K562 (cell line): ENCODE results near the gene ADGRG1. TPM values are rescaled to one million over a fixed set of nuclear protein-coding genes. Genes with fewer than 3 reads are reported as not detected.

Source experiments
- ADNP ChIP-seq: fragments of 200-800 bp; sonication (Bioruptor generic); IDR thresholded peaks from 2 replicates; pipeline ENCODE4 v1.6.1; 2016; ENCODE audit warnings: missing genetic modification characterization, missing compliant biosample characterization
- AFF1 ChIP-seq, 2 experiments: fragments of 450-650 bp; IDR thresholded peaks; 2 replicates each; pipeline ENCODE4 v1.6.1; 2018; ENCODE audit warnings: mild to moderate bottlenecking in 2 of 2, low read depth in 1 of 2; ENCODE audit not compliant: partially characterized antibody in 2 of 2
- CHD2 ChIP-seq: IDR thresholded peaks from 2 replicates; pipeline ENCODE4 v1.6.1; 2011; ENCODE audit warnings: low read depth, low read length
- ESRRB ChIP-seq: fragments of 250-450 bp; sonication (Bioruptor Pico); IDR thresholded peaks from 2 replicates; pipeline ENCODE4 v1.5.0; 2020; ENCODE audit warnings: mild to moderate bottlenecking, moderate library complexity, borderline replicate concordance
- L3MBTL2 ChIP-seq: fragments of 450-650 bp; IDR thresholded peaks from 2 replicates; pipeline ENCODE4 v1.6.1; 2016; ENCODE audit warnings: mild to moderate bottlenecking, moderate library complexity
- LEF1 ChIP-seq: fragments of 450-650 bp; IDR thresholded peaks from 2 replicates; pipeline ENCODE4 v1.6.1; 2016; ENCODE audit warnings: mild to moderate bottlenecking
- MTA3 ChIP-seq: fragments of 450-650 bp; formaldehyde crosslinking; IDR thresholded peaks from 2 replicates; pipeline ENCODE4 v1.6.1; 2017; ENCODE audit warnings: mild to moderate bottlenecking, borderline replicate concordance
- TAF7 ChIP-seq: fragments of 450-650 bp; IDR thresholded peaks from 2 replicates; pipeline ENCODE4 v1.6.1; 2016; ENCODE audit warnings: missing genetic modification characterization, missing compliant biosample characterization
- TCF3 ChIP-seq: sonication (generic); formaldehyde crosslinking; IDR thresholded peaks from 2 replicates; pipeline ENCODE4 v1.4.0; 2020; ENCODE audit warnings: mild to moderate bottlenecking, missing genetic modification reagents
- ZBTB11 ChIP-seq, 3 experiments: fragments of 200-800 bp in 1 of 3; fragments of 250-450 bp in 1 of 3; fragments of 450-650 bp in 1 of 3; sonication (Bioruptor Pico) in 1 of 3; sonication (Bioruptor generic) in 1 of 3; formaldehyde crosslinking in 1 of 3; IDR thresholded peaks; 2 replicates each; pipeline versions ENCODE4 v1.6.1 to v1.8.0; 2016 to 2022; ENCODE audit warnings: mild to moderate bottlenecking in 2 of 3, missing genetic modification characterization in 2 of 3, missing compliant biosample characterization in 1 of 3, moderate library complexity in 1 of 3
- ZNF395 ChIP-seq: fragments of 200-800 bp; sonication (Bioruptor generic); IDR thresholded peaks from 2 replicates; pipeline ENCODE4 v1.6.1; 2017; ENCODE audit warnings: missing genetic modification characterization, missing compliant biosample characterization
- ZNF639 ChIP-seq, 2 experiments: fragments of 200-800 bp in 1 of 2; sonication (Bioruptor generic) in 1 of 2; sonication (generic) in 1 of 2; formaldehyde crosslinking in 1 of 2; IDR thresholded peaks in 1 of 2; conservative IDR thresholded peaks in 1 of 2; 2 replicates each; pipeline versions ENCODE4 v1.5.0 to v1.6.1; 2016 to 2020; ENCODE audit warnings: missing compliant biosample characterization in 1 of 2, missing genetic modification characterization in 1 of 2, missing genetic modification reagents in 1 of 2
- ZNF655 ChIP-seq: fragments of 250-450 bp; sonication (Bioruptor Pico); IDR thresholded peaks from 2 replicates; pipeline ENCODE4 v1.5.0; 2021
- polyA plus RNA-seq, 8 experiments: library from polyadenylated mRNA; depleted of rRNA in 4 of 8; stranded (reverse) in 5 of 8; unstranded in 3 of 8; fragments of >200 nt; fragmentation: Nextera tagmentation in 2 of 8; fragmentation: Illumina TruSeq in 1 of 8; extraction: Ambion mirVana in 2 of 8; extraction: Trizol in 1 of 8; gene quantifications; 2 replicates each; pipeline versions ENCODE4 v1.2.1 to v1.2.3, GENCODE V29; 2011 to 2014; ENCODE audit warnings: inconsistent platforms in 1 of 8, missing spikeins in 1 of 8
- total RNA-seq, 7 experiments: library from RNA; depleted of rRNA in 6 of 7; stranded (reverse); fragments of >200 nt in 6 of 7; fragmentation: Illumina TruSeq in 2 of 7; extraction: Trizol in 2 of 7; gene quantifications; 2 replicates each; pipeline versions ENCODE4 v1.2.1 to v1.2.3, GENCODE V29; 2011 to 2021; ENCODE audit warnings: low replicate concordance in 1 of 7

ADGRG1 gene
- total and polyA plus RNA-seq, 9 of the 15 experiments (the other 6 are each of a cell fraction or from before 2014, with no cell fraction given): 0.04 to 0.31 (median 0.16) TPM; not detected in 6

GRCh38 chr16:57700781-57701551 lies 72.5 kb downstream of the ADGRG1 start (continued):
- TF ChIP-seq TCF3 (CRISPR knock-in tag) (peak; percentile 73), ZBTB11 (CRISPR knock-in tag; IDR thresholded peaks at IDR 0.05) (peak in 1 of 3 experiments; percentile 32; a peak in 1 of 6 replicates), ZNF655 (CRISPR knock-in tag) (no peak), LEF1 (peak; percentile 55; the same call in 1 of the 2 replicates), ZNF639 (CRISPR knock-in tag; conservative IDR thresholded peaks at IDR 0.05 in 1 of 2, IDR thresholded peaks at IDR 0.05 in 1 of 2) (peak in 1 of 2 experiments; percentile 61; a peak in 1 of 4 replicates), TAF7 (tag) (0 out of 2 replicates have a peak, but pooled peaks have one; percentile 2), ESRRB (no peak), MTA3 (peak; percentile 28; the same call in 1 of the 2 replicates), ZNF395 (CRISPR knock-in tag) (peak; percentile 46; the same call in 1 of the 2 replicates), L3MBTL2 (0 out of 2 replicates have a peak, but pooled peaks have one; percentile 15), CHD2 (no peak), AFF1 (IDR thresholded peaks at IDR 0.05; ENCODE audit: low read depth in 1 of 2, partially characterized antibody in 2 of 2) (peak in 1 of 2 experiments; percentile 65), ADNP (tag) (no peak)
